Activated CD8-positive, alpha-beta memory T cell treated with anti-CD3 and anti-CD28 coated beads, Interleukin-2, amount 50 U/mL, for 48 hours (primary cell): ENCODE data around the gene SLC17A4.

Experiments used
- DNase-seq: peaks from one replicate; pipeline ENCODE4 v3.0.0-alpha.2; 2020

The SLC17A4 gene

DNA sequence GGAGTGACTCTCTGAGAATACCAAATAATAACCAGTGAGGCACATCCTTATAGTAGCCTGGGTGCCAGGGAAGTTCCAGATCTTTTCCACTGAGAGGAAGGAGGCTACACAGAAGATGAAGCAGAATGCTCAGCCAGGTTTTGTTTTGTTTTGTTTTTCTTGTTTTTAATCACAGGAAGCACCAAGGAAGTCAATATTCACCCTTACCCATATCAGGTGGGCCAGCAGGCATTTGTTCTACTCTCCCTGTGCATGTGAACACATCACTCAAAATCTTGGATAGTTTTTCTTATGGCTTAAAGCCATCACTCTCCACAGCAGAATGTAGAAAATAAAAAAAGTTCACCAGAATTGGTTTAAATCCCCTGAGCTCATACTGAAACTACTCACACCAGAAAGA lies 66.8 kb downstream of the SLC17A4 start:
- DNase-seq = no peak

- DNase-seq = no peak
These were observed 74.8 kb downstream of the SLC17A4 start for GRCh38 chr6:25829375-25829774.

DNA sequence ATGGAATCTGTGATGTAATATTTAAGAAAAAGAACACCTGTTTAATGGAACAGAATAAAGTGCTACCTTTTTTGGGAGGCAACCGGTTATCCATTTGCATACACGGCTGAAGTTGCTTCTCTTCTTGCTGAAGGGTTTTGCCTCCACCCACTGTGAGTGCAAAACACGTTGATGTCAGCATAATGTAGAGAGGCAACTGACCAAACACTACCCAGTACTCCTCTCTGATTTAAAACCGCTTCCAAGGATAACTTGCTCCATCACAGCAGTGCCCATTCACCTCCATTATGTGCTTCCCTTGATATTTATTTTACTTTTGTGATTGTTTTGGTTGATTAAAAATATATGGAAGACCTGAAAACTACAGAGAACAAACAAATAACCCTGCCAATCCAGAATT lies 75.9 kb downstream of the SLC17A4 start:
- DNase-seq = no peak
